ENCODE data around the gene ZNF410. TPM values are rescaled to one million over a fixed set of nuclear protein-coding genes. Genes with fewer than 3 reads are reported as not detected.
A peak's percentile ranks its signal among the peaks of the same experiment; 100 is the strongest.
"Not testable (repeated sequence)": the region's sequence is repeated elsewhere in the genome, so short reads cannot be mapped to it uniquely, and the experiment has no call there.

The ZNF410 gene
- total RNA-seq, 1 experiment from 2014 or later, result 31.0 TPM

DNA sequence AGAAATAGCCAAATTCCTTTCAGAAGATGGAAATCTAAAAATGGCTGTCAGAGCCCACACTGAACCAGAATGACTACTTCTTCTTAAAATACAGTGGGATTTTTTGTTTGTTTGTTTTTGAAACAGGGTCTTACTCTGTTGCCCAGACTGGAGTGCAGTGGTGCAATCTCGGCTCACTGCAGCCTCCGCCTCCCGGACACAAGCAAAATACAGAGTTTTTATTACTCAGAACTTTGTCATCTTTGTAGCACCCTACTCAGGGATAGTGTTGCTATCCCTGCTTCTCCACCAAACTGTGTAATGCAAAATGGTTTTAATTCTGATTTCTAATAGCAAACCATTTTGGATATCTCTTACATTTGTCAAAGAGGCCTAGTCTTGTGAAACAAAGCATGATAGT, 16.4 kb downstream of the ZNF410 start:
- Histone ChIP-seq H3K36me3 (replicated peaks; ENCODE audit: control insufficient read depth, insufficient read depth, low read length) (peaks cover 16% of the 10 kb centered on the region), H3K27me3 (ENCODE audit: control insufficient read depth, insufficient read depth, low read length) (no peaks in the 10 kb centered on the region), H3K4me3 (ENCODE audit: insufficient read depth, low read depth, low read length) (no peak overlapping the region)
- DNase-seq, result no peak

DNA sequence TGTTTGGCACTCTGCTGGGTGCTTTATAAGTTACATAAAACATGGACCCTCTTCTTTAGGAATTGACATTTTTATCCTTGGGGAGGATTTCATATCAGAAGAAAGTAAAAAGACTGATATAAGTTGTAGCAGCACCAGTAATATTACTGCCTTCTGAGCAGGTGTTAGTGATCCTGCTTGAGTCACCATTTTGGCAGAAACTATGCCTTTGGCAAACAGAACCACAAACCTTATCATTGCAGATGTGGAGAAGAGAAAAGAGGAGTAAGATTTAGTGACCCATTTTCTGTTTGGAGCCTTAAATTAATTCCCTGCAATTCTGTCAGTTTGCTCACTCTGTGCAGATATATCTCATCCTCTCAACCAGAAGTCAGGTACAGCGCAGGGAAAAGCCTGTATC, 23.0 kb downstream of the ZNF410 start:
- H3K36me3 ChIP-seq (replicated peaks; ENCODE audit: control insufficient read depth, insufficient read depth, low read length), result peaks cover 19% of the 10 kb centered on the region
- H3K27me3 ChIP-seq (ENCODE audit: control insufficient read depth, insufficient read depth, low read length), result no peaks in the 10 kb centered on the region
- DNase-seq, result no peak
- no peak overlapping the region for H3K4me3 ChIP-seq (ENCODE audit: insufficient read depth, low read depth, low read length)

DNA sequence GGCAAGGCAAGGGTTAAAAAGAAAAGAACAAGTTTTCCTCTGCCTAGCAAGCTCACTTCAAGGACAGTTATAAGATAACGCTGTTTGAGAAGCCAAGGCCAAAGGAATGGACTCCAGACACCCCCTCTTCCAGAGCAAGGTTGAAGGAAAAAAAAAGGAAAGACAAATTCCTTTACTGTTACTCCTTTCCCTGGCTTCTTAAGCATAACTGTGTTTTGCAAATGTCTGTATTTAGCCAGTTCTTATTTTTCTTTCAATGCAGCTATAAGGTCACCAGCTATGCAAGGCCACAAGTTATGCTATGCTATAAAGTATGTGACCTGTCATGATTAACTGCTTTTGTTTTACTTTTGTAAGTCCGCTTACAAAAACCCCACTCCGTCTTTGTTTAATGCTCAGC, 26.6 kb downstream of the ZNF410 start:
- DNase-seq, result no peak
- no peaks in the 10 kb centered on the region for H3K27me3 ChIP-seq (ENCODE audit: control insufficient read depth, insufficient read depth, low read length)

DNA sequence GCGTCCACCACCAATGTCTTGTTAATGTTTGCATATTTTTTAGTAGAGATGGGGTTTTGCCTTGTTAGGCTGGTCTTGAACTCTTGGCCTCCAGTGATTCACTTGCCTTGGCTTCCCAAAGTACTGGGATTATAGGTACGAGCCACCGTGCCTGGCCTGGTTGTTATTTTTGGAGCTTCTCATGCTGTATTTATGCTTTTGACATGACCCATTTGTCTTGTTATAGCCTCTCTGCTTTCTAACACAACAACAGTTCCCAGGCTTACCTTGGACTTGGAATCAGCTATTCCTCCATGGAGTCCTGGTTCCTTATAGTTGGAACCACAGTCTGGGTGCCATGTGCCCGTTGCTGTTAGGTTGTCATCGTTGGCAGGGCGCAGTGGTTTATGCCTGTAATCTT, 29.7 kb downstream of the ZNF410 start:
- no peaks in the 10 kb centered on the region; the same call in 1 of the 2 replicates for H3K36me3 ChIP-seq (replicated peaks; ENCODE audit: control insufficient read depth, insufficient read depth, low read length)

More for the DNA sequence above, 26.6 kb downstream of the ZNF410 start:
- Histone ChIP-seq H3K36me3 (replicated peaks; ENCODE audit: control insufficient read depth, insufficient read depth, low read length) (peaks cover 9% of the 10 kb centered on the region), H3K4me3 (ENCODE audit: insufficient read depth, low read depth, low read length) (no peak overlapping the region)

DNA sequence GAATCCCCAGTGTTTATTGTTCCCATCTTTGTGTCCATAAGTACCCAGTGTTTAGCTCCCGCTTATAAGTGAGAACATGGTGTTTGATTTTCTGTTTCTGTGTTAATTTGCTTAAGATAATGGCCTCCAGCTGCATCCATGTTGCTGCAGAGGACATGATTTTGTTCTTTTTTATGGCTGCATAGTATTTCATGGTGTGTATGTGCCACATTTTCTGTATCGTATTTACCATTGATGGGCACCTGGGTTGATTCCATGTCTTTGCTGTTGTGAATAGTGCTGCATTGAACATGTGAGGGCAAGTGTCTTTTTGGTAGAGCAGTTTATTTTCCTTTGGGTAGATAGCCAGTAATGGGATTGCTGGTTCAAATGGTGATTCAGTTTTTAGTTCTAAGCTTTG, 32.8 kb downstream of the ZNF410 start:
- not testable (repeated sequence) for DNase-seq; H3K36me3 ChIP-seq (replicated peaks; ENCODE audit: control insufficient read depth, insufficient read depth, low read length)

More for the DNA sequence above, 29.7 kb downstream of the ZNF410 start:
- Histone ChIP-seq H3K4me3 (ENCODE audit: insufficient read depth, low read depth, low read length) (no peak overlapping the region), H3K27me3 (ENCODE audit: control insufficient read depth, insufficient read depth, low read length) (no peaks in the 10 kb centered on the region)
- DNase-seq, result no peak

DNA sequence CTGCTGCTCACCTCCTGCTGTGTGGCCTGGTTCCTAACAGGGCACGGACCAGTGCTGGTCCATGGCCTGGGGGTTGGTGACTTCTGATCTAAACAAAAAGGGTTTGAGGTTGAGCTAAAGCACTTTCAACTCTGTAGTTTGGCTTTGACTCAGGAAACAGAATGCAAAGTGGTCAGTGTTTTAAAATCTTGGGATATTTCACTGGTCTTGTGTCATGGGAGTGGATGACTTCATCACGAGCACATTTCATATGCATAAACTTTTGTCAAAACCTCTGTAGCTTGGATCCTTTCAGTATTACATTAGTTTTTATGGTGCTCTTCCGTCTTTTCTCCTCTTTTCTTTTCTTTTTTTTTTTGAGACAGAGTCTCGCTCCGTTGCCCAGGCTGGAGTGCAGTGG, 37.7 kb downstream of the ZNF410 start:
- Histone ChIP-seq H3K27me3 (ENCODE audit: control insufficient read depth, insufficient read depth, low read length) (no peaks in the 10 kb centered on the region), H3K4me3 (ENCODE audit: insufficient read depth, low read depth, low read length) (no peak overlapping the region), H3K36me3 (replicated peaks; ENCODE audit: control insufficient read depth, insufficient read depth, low read length) (peaks cover 13% of the 10 kb centered on the region)
- no peak for DNase-seq

More for the DNA sequence above, 32.8 kb downstream of the ZNF410 start:
- not testable (repeated sequence) for H3K4me3 ChIP-seq (ENCODE audit: insufficient read depth, low read depth, low read length); H3K27me3 ChIP-seq (ENCODE audit: control insufficient read depth, insufficient read depth, low read length)

DNA sequence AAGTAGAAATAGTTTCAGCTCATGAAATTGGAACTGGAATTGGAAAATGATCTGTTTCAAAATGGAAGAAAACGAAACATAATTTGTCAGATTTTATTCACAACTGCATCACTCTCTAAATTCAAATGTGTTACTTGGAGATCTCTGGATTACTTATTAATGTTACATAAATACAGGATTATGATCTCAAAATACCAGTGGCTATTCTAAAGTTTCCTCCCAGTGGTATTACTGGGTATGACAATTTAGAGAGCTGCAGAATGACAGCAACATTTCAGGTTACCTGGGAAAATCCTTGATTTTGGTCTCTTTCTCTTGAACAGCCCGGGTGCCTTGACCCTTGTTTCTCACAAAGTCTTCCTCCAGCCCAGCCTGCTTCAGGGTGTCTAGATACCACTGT, 49.0 kb downstream of the ZNF410 start:
- peak; percentile 56 for DNase-seq
- peaks cover 5% of the 10 kb centered on the region for H3K36me3 ChIP-seq (replicated peaks; ENCODE audit: control insufficient read depth, insufficient read depth, low read length)
- H3K4me3 ChIP-seq (ENCODE audit: insufficient read depth, low read depth, low read length), result no peak overlapping the region
- no peaks in the 10 kb centered on the region for H3K27me3 ChIP-seq (ENCODE audit: control insufficient read depth, insufficient read depth, low read length)

DNA sequence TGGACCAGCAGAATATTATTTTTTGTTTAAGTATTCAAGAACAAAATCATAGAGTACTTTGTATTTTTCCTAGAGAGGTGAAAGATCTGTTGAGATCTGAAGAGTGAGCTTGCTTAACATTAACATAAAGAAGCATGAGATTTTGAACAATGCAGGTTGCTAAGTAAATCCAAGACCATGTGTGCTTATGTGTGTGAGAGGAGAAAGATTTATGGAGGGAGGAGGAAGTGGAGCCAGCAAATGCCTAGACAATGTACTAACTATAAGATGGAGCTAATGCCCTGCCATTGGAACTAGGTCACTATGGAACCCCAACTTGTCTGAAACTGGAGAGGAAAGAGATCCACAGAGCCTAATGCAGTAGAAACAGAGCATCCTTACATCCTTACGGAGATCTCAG, 49.9 kb downstream of the ZNF410 start:
- no peaks in the 10 kb centered on the region for H3K27me3 ChIP-seq (ENCODE audit: control insufficient read depth, insufficient read depth, low read length)
- no peak overlapping the region for H3K4me3 ChIP-seq (ENCODE audit: insufficient read depth, low read depth, low read length)
- DNase-seq, result no peak
- H3K36me3 ChIP-seq (replicated peaks; ENCODE audit: control insufficient read depth, insufficient read depth, low read length), result peaks cover 3% of the 10 kb centered on the region

DNA sequence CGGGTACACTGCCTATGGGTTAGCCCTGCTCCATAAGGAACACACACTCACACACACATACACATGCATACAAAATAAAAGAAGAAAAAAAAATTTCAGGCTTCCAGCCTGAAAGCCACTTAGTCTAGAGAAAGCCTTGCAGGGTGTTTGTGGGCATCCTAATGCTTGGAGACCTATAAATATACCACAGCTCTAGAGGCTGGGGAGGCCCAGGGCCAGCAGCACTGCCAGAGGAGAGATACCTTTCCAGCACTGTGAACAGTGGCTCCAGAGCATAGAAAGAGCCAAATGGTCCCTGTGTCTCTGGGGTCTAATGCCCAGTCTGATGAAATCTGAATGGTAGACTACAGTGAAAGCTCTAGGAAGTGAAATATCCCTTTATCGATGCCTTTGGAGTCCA, 50.4 kb downstream of the ZNF410 start:
- DNase-seq, result no peak
- H3K27me3 ChIP-seq (ENCODE audit: control insufficient read depth, insufficient read depth, low read length), result no peaks in the 10 kb centered on the region
- no peak overlapping the region for H3K4me3 ChIP-seq (ENCODE audit: insufficient read depth, low read depth, low read length)
- H3K36me3 ChIP-seq (replicated peaks; ENCODE audit: control insufficient read depth, insufficient read depth, low read length), result no peaks in the 10 kb centered on the region

DNA sequence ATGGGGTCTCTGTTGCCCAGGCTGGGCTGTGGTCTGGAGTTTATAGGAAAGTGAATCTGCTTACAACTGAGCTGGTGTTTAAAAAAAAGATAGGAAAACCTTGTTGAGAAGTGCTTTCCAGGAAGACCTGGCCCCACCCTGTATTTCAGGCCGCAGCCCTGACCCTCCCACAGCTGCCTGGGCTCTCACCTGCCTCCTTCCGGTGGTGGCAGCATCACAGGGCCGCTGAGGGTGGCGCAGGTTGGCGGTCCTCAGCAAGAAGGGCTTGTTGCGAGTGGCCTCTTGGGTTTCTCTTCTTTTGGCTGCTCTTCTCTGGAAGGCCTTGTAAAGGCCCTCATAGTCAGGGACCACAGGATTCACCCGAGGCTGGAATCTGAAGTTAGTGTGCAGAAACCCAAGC, 55.5 kb downstream of the ZNF410 start:
- DNase-seq, result no peak
- no peaks in the 10 kb centered on the region for H3K36me3 ChIP-seq (replicated peaks; ENCODE audit: control insufficient read depth, insufficient read depth, low read length)
- no peaks in the 10 kb centered on the region for H3K27me3 ChIP-seq (ENCODE audit: control insufficient read depth, insufficient read depth, low read length)

DNA sequence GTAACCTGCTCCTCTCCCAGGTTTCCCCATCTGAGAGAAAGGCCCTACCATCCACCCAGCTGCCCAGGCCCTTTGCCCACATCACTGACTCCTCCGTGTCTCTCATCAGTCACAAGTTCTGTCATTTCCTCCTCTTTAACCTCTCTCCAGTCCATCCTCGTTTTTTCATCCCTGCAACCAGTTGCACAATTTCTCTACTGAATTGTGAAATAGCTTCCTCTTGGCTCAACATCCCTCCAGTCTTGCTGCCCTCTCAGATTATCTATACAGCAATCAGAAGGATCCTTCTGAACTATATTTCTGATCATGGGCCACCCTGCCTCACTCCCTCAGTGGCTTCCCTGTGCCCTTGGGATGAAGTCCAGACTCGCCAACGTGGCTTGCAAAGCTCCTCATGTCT, 56.4 kb downstream of the ZNF410 start:
- H3K27me3 ChIP-seq (ENCODE audit: control insufficient read depth, insufficient read depth, low read length), result no peaks in the 10 kb centered on the region
- H3K4me3 ChIP-seq (ENCODE audit: insufficient read depth, low read depth, low read length), result no peak overlapping the region
- DNase-seq, result no peak
- no peaks in the 10 kb centered on the region for H3K36me3 ChIP-seq (replicated peaks; ENCODE audit: control insufficient read depth, insufficient read depth, low read length)

More for the DNA sequence above, 55.5 kb downstream of the ZNF410 start:
- no peak overlapping the region for H3K4me3 ChIP-seq (ENCODE audit: insufficient read depth, low read depth, low read length)

DNA sequence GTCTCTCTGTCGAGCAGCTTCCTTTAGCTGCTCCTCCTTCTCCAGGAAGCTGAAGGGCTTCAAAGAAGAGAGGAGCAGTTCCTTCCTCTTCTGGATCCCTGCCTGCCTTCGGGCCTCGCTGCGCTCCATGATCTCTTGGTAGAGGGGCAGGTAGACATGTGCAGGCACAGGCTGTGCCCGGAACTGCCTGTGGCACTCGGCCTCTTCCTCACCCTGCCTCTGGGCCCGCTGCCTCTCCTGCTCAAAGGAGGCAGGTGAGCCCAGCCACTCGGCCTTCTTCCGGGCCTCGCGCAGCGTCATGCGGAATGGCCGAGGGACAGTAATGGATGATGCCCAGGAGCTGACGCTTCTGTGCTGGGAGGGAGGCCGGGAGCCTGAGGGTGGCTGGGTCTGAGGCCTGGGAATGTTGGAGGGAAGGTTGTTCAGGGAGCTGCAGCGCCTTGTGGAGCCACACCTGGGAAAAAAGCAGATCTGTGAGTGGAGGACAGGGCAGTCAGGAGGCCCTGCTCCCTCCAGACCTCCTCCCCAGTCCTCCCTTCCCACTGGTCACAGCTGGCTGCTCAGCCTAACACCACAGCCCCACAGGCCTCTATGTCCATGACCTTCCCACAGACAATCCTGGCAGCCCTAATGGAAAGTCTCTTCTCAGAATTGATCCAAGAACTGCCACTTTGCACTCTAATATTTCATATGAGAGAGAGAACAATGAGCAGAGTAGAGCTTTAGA, 57.9 kb downstream of the ZNF410 start:
- no peak overlapping the region for H3K4me3 ChIP-seq (ENCODE audit: insufficient read depth, low read depth, low read length)
- no peaks in the 10 kb centered on the region for H3K36me3 ChIP-seq (replicated peaks; ENCODE audit: control insufficient read depth, insufficient read depth, low read length)
- no peaks in the 10 kb centered on the region for H3K27me3 ChIP-seq (ENCODE audit: control insufficient read depth, insufficient read depth, low read length)
- no peak for DNase-seq

DNA sequence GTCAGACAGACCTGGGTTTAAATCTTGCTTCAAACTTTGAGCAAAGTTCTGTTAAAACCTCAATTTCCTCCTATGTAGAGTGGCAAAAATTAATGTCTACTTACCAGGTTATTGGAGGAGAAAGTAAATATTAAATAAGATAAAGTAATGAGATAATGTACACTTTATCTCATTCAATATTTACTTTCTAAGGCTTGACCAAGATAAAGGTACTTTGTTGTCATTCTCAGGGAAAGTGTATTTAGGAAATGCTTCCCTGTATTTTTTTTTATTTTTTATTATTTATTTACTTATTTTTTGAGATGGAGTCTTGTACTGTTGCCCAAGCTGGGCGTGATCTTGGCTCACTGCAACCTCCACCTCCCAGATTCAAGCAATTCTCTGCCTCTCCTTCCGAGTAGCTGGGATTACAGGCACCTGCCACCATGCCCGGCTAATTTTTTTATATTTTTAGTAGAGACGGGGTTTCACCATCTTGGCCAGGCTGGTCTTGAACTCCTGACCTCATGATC, 58.6 kb downstream of the ZNF410 start:
- Histone ChIP-seq H3K36me3 (replicated peaks; ENCODE audit: control insufficient read depth, insufficient read depth, low read length) (no peaks in the 10 kb centered on the region), H3K4me3 (ENCODE audit: insufficient read depth, low read depth, low read length) (no peak overlapping the region), H3K27me3 (ENCODE audit: control insufficient read depth, insufficient read depth, low read length) (no peaks in the 10 kb centered on the region)
- no peak for DNase-seq

DNA sequence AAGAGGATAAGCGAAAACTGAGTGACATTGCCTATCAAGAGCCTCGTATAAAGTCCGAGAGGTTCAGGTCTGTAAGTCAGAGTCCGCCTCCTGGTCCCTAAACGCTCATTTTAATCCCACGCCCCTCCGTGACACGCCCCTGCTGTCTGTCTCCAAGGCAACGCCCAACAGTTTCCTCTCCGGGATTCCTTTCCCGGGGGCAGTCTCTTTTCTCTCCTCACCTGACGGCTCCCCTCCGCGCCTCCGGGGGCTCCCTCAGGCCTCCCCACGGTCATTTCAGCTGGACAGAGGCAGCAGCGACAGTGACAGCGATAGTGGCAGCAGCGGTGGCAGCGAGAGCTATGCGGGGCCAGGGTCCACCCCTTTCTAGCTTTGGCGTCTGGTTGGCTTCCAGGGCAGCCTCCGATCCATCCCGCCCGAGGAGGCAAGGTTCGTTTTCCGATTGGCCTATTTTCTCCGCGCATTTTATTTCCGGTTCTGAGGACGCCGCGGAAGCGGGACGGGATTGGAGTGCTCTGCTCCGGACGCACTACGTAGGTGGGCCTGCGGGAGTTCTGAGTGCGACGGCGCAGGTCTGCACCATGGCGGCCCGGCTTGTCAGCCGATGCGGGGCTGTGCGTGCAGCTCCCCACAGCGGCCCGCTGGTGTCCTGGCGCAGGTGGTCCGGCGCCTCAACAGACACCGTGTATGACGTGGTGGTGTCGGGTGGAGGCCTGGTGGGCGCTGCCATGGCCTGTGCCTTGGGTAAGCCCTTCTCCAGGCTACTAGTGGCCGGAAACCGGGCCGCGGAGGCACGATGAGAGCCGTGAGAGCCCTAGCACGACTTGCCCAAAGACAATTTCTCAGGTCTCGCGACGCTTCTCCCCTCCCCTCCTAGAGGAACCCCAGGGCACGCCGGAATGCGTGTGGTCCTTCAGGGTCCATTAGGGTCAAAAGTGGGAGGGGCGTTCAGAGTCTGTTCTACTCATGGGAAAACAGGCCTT, 63.4 kb downstream of the ZNF410 start, which contains the start of the genes COQ6 and FAM161B:
Gene COQ6 (plus strand): TSS at position 551 of the 983 bp plus-strand sequence. CDS start 31 bp downstream, at position 582.
Gene FAM161B (minus strand): TSS at position 343 of the 983 bp plus-strand sequence. CDS start 68 bp downstream, at position 275.
- Histone ChIP-seq H3K36me3 (replicated peaks; ENCODE audit: control insufficient read depth, insufficient read depth, low read length) (peaks cover 1% of the 10 kb centered on the region; the same call in 1 of the 2 replicates), H3K4me3 (ENCODE audit: insufficient read depth, low read depth, low read length) (peak within 1 kb of the TSS; percentile 77), H3K27me3 (ENCODE audit: control insufficient read depth, insufficient read depth, low read length) (no peaks in the 10 kb centered on the region)
- DNase-seq, result peak; percentile 94
